ENCODE results near the gene EEF1G.
"Not testable (repeated sequence)": the region's sequence is repeated elsewhere in the genome, so short reads cannot be mapped to it uniquely, and the experiment has no call there.

The EEF1G gene

DNA sequence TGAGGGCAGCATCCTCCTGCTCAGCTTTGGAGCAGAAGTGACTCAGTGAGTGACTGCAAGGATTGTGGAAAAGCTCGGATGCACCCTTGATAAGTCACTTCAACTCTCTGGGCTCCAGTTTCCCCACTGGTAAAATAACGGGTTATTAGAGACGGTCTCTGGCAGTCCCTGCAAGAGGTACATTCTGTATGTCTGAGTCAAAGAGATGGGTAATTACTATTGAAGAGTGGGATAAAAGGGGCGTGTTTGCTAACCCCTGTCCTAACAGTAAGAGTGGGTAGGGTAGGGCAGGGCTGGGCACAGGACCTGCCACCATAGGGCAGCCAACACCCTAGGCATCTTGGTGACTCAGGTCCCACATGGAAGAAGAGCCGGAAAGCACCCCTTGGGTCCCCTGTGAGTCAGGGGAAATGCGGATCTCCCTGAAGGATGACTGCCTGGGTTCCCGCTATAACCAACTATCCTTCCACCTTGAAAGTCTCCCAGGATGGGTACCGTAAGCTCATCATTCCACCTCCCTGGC, 19.8 kb downstream of the EEF1G start:
- Histone ChIP-seq H3F3A (ENCODE audit: insufficient read depth) (peaks cover 33% of the 10 kb centered on the region), H2AFZ (ENCODE audit: low read depth, low read length, severe bottlenecking) (no peak overlapping the region), H3K4me3 (ENCODE audit: insufficient read depth, low read length, poor library complexity, severe bottlenecking) (no peak overlapping the region), H4K20me1 (ENCODE audit: low read depth, low read length) (no peaks in the 10 kb centered on the region), H3K4me2 (ENCODE audit: low read depth, low read length, poor library complexity, severe bottlenecking) (no peak overlapping the region), H3K79me2 (ENCODE audit: insufficient read depth, low read length) (no peaks in the 10 kb centered on the region), H3K9me2 (replicated peaks; ENCODE audit: insufficient read depth, low read length) (no peaks in the 10 kb centered on the region), H3K27ac (ENCODE audit: low read depth, low read length) (no peak overlapping the region), H3K27me3 (ENCODE audit: low read length) (no peaks in the 10 kb centered on the region), H3K36me3 (ENCODE audit: low read length) (peaks cover 2% of the 10 kb centered on the region; the same call in 1 of the 2 replicates), H3K9me3 (ENCODE audit: insufficient read depth, low read length) (no peaks in the 10 kb centered on the region), H3K9ac (ENCODE audit: low read length) (no peak overlapping the region)
- TF ChIP-seq CTCF (IDR thresholded peaks at IDR 0.05; ENCODE audit: insufficient read depth, low read length, poor library complexity, severe bottlenecking) (no peak), EZH2phosphoT487 (conservative IDR thresholded peaks at IDR 0.05; ENCODE audit: low read length) (no peak)

DNA sequence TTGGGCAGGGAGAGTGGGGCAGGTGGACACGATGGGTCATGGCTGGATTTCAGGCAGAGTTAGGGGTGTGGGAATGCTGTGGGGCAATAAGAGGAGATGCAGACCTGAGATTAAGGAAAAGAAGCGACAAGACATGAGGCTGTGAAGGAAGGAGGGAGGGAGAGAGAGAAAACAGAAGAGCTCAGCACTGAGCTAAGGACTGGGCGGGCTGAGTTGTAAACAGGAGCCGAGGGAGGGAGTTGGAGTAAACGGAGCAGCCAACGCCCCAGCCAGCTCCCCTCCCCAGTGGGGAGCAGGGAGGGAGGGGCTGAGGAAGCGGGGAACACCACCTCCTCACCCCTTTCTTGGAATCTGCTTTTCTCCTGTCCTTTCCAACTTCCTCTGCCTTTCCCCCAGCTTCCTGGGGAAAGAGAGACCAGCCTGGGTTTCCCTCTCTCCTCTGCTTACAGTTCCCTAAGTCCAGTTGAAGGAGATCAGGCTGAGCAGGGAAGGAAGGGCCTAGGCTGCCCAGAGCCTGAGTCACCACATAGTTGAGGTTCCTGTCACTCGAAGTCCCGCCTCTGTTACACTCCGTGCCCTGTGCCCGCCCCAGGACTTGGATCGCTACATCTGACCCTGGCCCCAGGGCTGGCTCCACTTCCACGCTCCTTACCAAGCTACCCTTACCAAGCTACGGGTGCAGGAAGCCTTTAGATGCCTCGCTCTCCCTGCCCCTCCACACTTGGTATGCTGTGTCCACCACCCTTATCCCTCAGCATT, 20.4 kb downstream of the EEF1G start:
- Histone ChIP-seq H3K4me2 (ENCODE audit: low read depth, low read length, poor library complexity, severe bottlenecking) (no peak overlapping the region), H3K27ac (ENCODE audit: low read depth, low read length) (no peak overlapping the region), H3K27me3 (ENCODE audit: low read length) (no peaks in the 10 kb centered on the region), H3K9me3 (ENCODE audit: insufficient read depth, low read length) (no peaks in the 10 kb centered on the region), H3K79me2 (ENCODE audit: insufficient read depth, low read length) (no peaks in the 10 kb centered on the region), H3K9me2 (replicated peaks; ENCODE audit: insufficient read depth, low read length) (no peaks in the 10 kb centered on the region), H3F3A (ENCODE audit: insufficient read depth) (peaks cover 33% of the 10 kb centered on the region), H2AFZ (ENCODE audit: low read depth, low read length, severe bottlenecking) (no peak overlapping the region), H3K9ac (ENCODE audit: low read length) (no peak overlapping the region), H3K36me3 (ENCODE audit: low read length) (no peaks in the 10 kb centered on the region), H3K4me3 (ENCODE audit: insufficient read depth, low read length, poor library complexity, severe bottlenecking) (no peak overlapping the region), H4K20me1 (ENCODE audit: low read depth, low read length) (no peaks in the 10 kb centered on the region)
- TF ChIP-seq CTCF (IDR thresholded peaks at IDR 0.05; ENCODE audit: insufficient read depth, low read length, poor library complexity, severe bottlenecking) = no peak
- TF ChIP-seq EZH2phosphoT487 (conservative IDR thresholded peaks at IDR 0.05; ENCODE audit: low read length) = no peak

DNA sequence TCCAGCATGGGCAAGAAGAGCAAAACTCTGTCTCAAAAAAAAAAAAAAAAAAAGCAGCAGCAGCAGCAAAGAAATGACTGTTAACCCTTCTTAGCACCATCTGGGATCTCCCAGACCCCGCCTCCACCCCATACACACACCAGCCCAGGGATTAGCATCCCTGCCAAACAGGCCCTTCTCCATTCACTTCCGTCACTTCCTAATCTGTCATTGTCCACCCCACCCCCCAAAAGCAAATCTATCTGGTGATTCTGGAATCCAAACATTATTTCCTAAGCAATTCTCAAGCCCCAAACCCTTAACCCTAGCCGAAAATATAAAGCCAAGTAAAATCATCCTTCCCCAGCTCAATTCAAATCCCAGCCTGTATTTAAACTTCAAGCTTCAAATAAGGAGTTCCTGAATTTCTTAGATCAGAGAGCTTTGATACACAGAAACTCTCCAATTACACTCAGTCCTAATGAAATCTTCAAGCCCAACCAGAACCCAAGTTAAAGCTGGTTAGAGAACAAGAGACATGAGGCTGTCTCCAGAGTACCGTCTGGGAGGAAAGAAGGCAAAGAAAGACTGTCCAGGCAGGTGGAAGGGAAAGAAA, 21.1 kb downstream of the EEF1G start:
- H3K9me2 ChIP-seq (replicated peaks; ENCODE audit: insufficient read depth, low read length) = no peaks in the 10 kb centered on the region
- TF ChIP-seq CTCF (IDR thresholded peaks at IDR 0.05; ENCODE audit: insufficient read depth, low read length, poor library complexity, severe bottlenecking) (no peak), EZH2phosphoT487 (conservative IDR thresholded peaks at IDR 0.05; ENCODE audit: low read length) (no peak)
- no peak overlapping the region for H3K4me3 ChIP-seq (ENCODE audit: insufficient read depth, low read length, poor library complexity, severe bottlenecking)
- no peak overlapping the region for H3K4me2 ChIP-seq (ENCODE audit: low read depth, low read length, poor library complexity, severe bottlenecking)
- no peaks in the 10 kb centered on the region for H3K36me3 ChIP-seq (ENCODE audit: low read length)
- H3F3A ChIP-seq (ENCODE audit: insufficient read depth) = peaks cover 33% of the 10 kb centered on the region
- no peaks in the 10 kb centered on the region for H3K79me2 ChIP-seq (ENCODE audit: insufficient read depth, low read length)
- no peak overlapping the region for H3K9ac ChIP-seq (ENCODE audit: low read length)
- H3K27me3 ChIP-seq (ENCODE audit: low read length) = no peaks in the 10 kb centered on the region
- no peak overlapping the region for H3K27ac ChIP-seq (ENCODE audit: low read depth, low read length)
- no peaks in the 10 kb centered on the region for H4K20me1 ChIP-seq (ENCODE audit: low read depth, low read length)
- no peaks in the 10 kb centered on the region for H3K9me3 ChIP-seq (ENCODE audit: insufficient read depth, low read length)
- H2AFZ ChIP-seq (ENCODE audit: low read depth, low read length, severe bottlenecking) = no peak overlapping the region

- peaks cover 12% of the 10 kb centered on the region; the same call in 1 of the 2 replicates for H3F3A ChIP-seq (ENCODE audit: insufficient read depth)
- H3K36me3 ChIP-seq (ENCODE audit: low read length); H3K9me2 ChIP-seq (replicated peaks; ENCODE audit: insufficient read depth, low read length); H4K20me1 ChIP-seq (ENCODE audit: low read depth, low read length); H3K79me2 ChIP-seq (ENCODE audit: insufficient read depth, low read length); H3K27me3 ChIP-seq (ENCODE audit: low read length); H3K4me3 ChIP-seq (ENCODE audit: insufficient read depth, low read length, poor library complexity, severe bottlenecking); H3K27ac ChIP-seq (ENCODE audit: low read depth, low read length); H3K9ac ChIP-seq (ENCODE audit: low read length); H2AFZ ChIP-seq (ENCODE audit: low read depth, low read length, severe bottlenecking); H3K9me3 ChIP-seq (ENCODE audit: insufficient read depth, low read length); H3K4me2 ChIP-seq (ENCODE audit: low read depth, low read length, poor library complexity, severe bottlenecking): not testable (repeated sequence)
Observed at GRCh38 chr11:62550478-62550877, 23.2 kb downstream of the EEF1G start.

All from SU-DHL-6 (cell line).